Measurements from ENCODE around the gene TGM2.

Gene TGM2

GRCh38 chr20:38141889-38142494 is 23.1 kb downstream of the TGM2 start:
- DNase-seq = no peak

DNA sequence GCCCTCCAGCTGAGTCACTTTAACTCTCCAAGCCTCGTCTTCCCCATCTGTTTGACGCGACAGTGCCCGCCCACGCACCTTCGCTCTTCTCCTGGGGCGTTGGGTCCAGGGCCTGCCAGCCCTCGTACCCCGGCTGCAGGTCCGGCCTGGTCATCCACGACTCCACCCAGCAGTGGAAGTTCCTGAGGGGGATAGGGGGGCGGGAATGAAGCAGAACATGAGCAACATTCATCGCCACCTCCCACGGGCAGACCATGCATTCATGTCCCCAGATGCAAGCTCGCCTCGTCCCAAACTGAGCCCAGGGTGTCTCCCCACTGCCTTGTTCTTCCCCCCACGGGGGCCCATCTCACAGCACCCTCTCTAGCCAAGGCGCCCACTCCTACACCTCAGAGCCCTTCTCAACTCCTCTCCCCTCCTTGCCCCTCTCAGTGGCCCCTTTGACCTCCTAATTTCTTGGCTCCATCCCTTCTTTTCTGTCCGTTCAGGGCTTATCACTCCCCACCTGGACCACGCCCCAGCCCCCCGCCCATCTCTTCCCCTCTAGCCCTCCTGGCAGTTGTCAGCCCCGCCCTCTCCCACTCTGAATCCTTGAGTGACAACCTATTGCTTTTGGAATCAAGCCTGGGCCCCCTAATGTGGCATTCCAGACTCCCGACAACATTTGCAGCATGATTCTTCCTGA is 23.7 kb downstream of the TGM2 start:
- DNase-seq = no peak

- no peak for DNase-seq
Observed at GRCh38 chr20:38139977-38140753, 24.9 kb downstream of the TGM2 start.

DNA sequence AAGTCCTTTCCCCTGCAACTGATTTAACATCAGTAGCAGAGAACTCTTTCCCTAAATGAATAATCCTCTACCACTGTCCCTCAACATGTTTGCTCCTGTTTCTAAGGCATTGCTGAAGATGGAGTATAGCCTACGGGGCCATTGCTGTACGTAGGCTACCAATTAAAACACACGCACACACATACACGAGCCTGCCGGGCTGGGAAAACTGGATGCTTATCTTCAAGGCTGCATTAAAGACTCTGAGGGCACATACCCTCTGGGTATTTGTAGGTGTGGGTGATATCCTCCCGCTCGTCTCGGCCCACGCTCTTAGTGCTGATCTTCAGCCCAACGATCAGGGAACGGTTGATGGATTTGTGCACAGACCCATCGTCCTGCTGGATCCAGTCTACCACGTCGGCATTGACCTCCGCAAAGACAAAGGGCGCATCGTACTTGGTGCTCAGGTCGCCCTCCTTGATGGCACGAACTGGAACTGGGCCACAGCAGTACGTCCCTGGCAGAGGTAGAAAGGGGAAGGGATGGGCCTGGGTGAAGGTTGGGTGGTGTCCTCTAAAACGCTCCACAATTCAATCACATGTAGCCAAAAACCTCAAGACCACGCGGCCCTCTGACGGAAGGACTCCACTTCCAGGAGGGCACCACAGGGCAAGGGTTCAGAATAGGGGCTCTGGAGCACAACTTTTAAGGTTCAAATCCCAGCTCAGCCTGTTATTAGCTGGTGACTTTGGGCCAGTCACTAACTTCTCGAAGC is 25.7 kb downstream of the TGM2 start:
- DNase-seq = no peak

- no peak for DNase-seq
Observed at GRCh38 chr20:38138086-38138778, 26.8 kb downstream of the TGM2 start.

GRCh38 chr20:38137441-38138037 is 27.5 kb downstream of the TGM2 start:
- DNase-seq = no peak

DNA sequence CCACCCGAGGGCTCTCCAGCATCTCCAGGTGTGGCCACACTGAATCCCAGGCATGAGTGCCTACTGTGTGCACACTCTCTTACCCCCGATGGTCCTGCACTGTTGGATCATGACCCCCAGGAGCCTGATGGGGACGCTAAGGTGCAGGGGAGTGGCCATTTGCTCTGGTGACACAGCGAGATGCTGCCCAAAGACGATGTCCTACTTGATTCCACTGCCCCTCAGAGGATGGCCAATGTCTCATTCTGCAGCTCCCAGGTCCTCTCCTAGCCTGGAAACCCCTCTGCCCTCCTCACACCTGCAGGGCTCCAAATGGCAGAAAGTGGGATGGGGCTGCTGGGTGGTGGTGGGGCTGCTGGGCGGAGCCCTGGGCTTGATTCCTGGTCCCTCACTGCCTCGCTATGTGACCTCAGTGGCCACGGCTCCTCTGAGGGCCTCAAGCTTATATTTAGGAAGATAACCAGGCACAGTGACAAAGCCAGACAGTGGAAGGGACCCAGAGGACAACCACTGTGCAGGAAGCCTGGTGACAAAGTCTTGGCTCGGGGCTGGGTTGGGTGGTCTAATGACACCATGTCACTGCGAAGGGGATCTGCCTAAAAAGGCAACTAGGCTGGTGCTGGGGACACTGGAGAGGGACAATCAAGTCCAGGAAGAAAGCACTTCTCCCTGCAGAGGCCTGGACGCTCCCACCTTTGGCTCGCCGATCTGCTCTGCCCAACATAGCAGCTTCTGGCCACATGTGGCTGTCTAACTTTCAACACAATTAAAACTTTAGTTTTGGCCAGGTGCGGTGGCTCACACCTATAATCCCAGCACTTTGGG is 28.4 kb downstream of the TGM2 start:
- no peak for DNase-seq

GRCh38 chr20:38135651-38136420 is 29.2 kb downstream of the TGM2 start:
- no peak for DNase-seq

GRCh38 chr20:38135271-38135650 is 29.8 kb downstream of the TGM2 start:
- DNase-seq = no peak

DNA sequence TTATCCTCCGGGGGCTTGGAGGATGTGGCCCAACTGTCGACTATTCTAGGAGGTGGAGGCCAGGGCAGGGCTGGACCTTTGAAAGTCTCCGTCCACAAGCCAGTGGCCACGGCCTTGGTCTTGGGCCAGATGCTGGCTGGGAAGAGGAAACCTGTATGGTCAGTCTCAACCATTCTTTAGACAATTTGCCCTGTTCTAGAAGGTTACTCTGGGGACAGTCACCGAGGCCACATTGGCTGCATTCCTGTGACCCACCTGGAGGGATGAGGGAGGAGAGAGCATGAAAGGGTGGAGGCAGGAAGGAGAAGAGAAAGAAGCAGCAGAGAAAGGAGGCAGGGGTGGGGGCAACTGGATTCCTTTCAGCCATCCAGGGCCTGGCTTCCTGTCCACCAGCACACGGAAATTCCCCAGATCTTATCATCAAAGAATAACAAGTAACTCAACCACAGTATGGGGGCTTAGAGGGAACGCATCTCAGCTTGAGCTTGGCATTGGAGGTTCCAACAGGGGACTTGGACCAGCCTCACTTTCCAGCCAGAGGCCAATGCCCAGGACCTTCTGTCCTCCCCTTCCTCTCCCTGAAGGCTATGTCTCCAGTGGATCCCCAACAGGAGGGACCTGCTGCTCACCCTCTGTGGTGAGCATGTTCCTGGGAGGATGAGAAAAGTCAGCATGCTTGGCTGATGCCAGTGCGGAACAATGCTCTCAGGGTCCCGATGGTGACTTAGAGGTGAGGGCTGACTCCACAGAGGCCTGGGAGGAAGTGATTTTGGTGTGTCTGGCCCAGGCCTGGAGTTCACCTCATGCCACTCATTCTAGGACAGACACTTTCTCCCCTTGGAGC is 30.4 kb downstream of the TGM2 start:
- DNase-seq = no peak

DNA sequence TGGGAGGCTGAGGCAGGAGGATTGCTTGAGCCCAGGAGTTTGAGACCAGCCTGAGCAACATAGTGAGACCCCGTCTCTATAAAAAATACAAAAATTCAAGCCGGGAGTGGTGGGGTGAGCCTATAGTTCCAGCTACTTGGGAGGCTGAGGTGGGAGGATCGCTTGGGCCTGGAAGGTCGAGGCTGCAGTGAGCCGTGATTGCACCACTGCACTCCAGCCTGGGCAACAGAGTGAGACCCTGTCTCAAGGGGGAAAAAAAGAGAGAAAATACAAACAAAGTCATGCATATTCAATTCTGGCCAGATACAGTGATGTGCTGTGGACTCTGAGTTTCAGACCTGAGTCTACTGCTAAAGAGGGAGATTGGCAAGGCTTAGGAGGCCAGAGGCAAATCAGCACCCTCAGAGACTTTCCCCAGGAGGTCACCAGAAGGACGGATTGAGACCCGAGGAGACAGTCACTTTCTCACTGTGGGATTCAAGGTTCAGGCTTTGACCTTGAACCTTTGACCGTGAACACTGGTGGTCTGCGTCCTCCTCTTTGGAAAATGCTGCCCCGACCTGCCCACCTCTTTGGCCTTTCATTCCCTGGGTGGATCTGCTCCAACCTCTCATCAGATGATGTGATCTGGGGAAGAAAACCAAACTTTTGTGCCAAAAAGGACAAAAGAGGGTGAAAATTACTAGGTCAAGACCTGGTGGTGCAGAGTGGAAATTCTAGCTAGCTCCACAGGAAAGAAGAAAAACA is 31.2 kb downstream of the TGM2 start:
- no peak for DNase-seq

GRCh38 chr20:38132910-38133501 is 32.1 kb downstream of the TGM2 start:
- no peak for DNase-seq

DNA sequence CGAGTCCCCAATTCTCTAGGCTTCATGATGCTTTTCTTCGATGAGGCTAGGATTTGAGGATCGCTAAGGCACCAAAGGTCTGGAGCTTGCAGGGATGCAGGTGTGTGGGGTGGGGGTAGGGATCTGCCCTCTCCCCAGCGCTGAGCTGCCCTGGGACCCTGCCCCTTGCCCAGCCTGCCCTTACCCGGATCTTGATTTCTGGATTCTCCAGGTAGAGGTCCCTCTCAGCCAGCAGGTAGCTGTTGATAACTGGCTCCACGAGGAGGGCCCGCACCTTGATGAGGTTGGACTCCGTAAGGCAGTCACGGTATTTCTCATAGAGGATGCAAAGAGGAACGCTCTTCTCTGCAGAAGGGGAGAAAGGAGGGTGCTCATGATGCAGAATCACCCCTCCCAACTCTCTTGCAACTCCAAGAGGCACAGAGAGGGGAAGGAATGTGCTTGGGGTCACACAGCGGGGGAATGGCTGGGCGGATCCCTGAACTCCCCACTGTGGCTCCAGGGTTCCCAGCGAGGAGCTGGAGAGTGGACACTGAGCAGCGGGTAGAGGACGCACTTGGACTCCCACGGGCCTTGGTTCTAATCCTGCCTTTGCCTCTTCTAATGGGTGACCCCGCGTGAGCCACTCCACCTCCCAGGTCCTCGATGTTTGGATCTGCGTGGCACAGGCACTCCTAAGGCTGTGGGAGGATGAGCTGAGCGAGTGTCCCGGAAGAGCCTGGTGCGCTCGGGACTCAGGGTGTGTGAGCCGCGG is 32.7 kb downstream of the TGM2 start:
- no peak for DNase-seq

- DNase-seq = no peak
Observed at GRCh38 chr20:38131588-38132121, 33.4 kb downstream of the TGM2 start.

DNA sequence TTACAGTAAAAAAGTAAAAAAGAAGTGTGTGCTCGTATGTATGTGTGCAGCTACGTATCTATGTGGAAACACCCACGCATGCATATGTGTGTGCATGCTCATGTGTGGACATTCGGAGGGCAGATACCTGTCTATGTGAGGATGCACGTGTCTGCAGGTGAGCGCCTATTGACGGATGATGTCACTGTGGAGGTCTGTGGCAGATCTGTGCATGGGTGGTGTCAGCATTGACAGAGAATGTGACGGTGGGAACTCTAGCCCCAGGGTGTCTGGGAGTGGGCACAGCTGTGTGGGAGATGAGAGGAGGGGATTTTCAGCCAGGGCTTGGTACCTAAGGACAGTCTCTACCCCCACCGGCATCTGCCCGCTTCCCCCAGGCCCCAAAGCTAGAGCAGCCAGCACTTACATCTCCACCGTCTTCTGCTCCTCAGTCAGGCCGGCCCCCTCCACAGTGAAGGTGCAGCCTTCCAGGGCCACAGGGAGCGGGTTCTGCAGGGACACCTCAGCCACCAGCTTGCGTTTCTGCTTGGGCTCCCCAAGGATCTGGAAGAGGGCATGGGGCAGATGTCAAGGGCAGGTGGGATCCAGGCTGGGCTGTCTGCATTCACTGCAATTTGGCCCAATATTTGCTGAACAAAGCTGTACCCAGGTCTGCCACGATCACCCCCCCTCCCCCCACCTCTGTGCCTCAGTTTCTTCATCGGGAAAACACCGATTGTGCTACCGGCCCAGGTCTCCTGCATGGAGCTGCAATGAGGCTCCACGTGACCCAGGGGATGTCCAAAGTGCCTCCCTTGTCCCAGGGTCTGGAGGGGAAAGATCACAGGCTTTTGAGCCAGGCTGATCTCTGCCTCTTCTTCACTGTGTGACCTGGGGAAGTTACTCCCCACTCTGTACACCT is 34.1 kb downstream of the TGM2 start:
- DNase-seq = no peak

DNA sequence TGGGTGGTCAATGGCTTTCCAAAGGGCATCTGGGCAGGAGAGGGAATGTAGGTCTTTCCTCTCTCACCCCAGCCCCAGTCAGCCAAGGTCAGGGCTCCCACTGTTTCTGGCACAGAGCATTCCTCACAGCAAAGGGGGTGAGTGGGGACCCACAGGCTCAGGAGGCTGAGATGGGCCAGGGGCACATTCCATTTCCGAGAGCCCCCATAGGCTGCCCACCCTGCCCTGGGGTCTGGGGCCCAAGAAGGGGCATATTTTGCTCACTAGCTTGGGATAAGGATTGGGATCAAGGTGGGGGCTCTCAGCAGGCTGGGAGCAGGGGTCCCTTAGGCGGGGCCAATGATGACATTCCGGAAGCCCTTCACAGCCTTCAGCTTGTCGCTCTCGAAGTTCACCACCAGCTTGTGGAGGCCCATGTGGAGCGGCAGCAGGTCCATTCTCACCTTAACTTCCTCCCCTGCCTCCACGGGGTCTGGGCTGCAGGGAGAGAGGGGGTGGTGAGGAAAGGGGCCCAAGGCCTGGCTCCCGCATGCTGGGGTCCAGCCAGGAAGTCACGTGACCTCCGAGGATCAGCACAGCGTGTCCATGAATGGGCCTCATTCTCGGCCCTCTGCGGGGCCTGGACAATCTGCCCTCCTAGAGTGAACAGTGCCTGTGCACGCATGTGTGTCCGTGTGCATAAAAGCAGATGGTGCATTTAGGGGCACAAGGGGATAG is 35.0 kb downstream of the TGM2 start:
- DNase-seq = no peak

All from activated naive CD4-positive, alpha-beta T cell (primary cell).